ENCODE data around the gene RASD2. TPM values are rescaled to one million over a fixed set of nuclear protein-coding genes. Genes with fewer than 3 reads are reported as not detected.
A peak's percentile ranks its signal among the peaks of the same experiment; 100 is the strongest.

The RASD2 gene
- total RNA-seq, 1 experiment from 2014 or later: 0.76 TPM

DNA sequence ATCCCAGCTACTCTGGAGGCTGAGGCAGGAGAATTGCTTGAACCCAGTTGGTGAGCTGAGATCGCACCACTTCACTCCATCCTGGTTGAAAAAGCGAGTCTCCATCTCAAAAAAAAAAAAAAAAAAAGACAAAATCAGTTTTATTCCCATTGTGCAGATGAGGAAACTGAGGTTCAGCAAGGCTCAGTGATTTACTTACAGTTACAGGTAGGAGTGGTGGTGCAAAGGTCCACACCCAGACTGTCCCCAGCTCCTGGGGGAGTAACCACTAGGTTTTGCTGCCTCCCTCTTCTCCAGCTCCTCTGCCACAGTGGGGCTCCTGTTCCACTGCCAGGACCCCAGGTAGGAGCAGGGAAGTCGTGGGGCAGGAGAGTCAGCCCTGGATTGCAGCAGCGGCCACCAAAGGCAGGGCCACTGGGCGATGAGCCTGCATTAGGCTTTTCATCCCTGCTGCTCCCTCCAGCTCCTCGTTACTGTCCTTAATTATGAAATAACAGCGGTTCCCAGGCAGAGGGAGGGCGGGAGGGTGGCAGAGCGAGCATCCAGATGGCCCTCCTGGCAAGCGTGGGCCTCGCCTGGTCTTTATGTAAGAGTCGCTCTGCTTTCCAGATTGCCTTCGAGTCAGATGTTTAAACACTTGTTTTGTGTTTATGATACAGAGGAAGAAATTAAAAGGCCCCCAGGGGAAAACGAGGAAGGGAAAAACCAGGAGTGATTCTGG, 15.5 kb upstream of the RASD2 start:
- Histone ChIP-seq H3K36me3 (replicated peaks; ENCODE audit: control insufficient read depth, insufficient read depth, low read length) (no peaks in the 10 kb centered on the region), H3K27me3 (ENCODE audit: control insufficient read depth, insufficient read depth, low read length) (peaks cover 2% of the 10 kb centered on the region; the same call in 1 of the 2 replicates), H3K4me3 (ENCODE audit: insufficient read depth, low read depth, low read length) (no peak overlapping the region)
- DNase-seq: no peak

DNA sequence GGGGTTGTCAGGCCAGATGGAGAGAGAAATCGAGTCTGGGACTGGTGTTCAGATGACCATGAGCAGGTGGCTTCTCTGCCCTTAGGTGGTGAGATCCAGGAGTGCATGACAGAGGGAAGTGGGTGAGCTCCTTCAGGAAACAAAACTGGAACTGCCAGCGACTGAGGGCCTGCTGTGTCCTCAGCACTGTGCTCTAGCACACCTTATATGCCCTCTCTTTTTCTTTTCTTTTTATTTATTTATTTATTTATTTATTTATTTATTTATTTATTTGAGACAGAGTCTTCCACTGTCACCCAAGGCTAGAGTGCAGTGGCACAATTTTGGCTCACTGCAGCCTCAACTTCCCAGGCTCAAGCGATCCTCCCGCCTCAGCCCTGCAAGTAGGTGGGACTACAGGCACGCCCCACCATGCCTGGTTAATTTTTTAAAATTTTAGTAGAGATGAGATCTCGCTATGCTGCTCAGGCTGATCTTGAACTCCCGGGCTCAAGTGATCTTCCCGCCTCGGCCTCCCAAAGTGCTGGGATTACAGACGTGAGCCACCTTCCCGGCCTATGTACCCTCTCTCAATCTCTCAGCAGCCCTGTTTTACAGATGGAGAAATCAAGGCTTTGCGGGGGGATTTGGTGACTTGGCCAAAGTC, 14.8 kb upstream of the RASD2 start:
- Histone ChIP-seq H3K36me3 (replicated peaks; ENCODE audit: control insufficient read depth, insufficient read depth, low read length) (no peaks in the 10 kb centered on the region), H3K4me3 (ENCODE audit: insufficient read depth, low read depth, low read length) (no peak overlapping the region), H3K27me3 (ENCODE audit: control insufficient read depth, insufficient read depth, low read length) (peaks cover 2% of the 10 kb centered on the region; the same call in 1 of the 2 replicates)
- DNase-seq: no peak

DNA sequence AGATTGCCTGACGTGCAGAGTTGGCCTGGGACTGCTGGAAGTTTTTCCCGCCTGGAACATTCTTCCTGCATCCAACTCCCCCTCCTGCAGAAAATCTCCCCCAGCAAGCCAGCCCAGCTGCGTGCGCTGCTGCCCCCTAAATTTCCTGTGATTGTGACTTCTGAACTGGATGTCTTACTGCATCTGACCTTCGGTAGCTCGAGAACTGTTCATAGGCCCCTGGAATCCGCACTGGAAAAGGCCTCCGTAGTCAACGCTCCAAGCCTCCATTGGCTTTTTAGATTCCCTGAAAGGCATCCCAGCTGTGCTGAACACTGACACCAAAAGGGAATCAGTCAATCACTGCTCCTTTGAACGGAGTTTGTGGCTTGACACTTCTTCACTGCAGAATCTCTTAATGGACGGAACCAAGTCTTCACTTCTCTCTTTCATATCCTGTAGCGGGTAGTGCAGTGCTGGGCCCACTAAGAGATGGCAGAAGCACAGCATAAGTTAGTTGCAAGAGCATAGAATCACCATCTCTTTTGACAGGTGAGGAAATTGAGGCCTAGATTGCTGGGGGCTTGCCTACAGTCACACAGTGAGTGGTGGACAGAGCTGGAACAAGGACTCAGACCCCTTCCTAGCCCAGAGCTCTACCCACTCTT, 14.2 kb upstream of the RASD2 start:
- H3K27me3 ChIP-seq (ENCODE audit: control insufficient read depth, insufficient read depth, low read length): peaks cover 2% of the 10 kb centered on the region; the same call in 1 of the 2 replicates
- H3K36me3 ChIP-seq (replicated peaks; ENCODE audit: control insufficient read depth, insufficient read depth, low read length): no peaks in the 10 kb centered on the region
- H3K4me3 ChIP-seq (ENCODE audit: insufficient read depth, low read depth, low read length): no peak overlapping the region
- no peak for DNase-seq

DNA sequence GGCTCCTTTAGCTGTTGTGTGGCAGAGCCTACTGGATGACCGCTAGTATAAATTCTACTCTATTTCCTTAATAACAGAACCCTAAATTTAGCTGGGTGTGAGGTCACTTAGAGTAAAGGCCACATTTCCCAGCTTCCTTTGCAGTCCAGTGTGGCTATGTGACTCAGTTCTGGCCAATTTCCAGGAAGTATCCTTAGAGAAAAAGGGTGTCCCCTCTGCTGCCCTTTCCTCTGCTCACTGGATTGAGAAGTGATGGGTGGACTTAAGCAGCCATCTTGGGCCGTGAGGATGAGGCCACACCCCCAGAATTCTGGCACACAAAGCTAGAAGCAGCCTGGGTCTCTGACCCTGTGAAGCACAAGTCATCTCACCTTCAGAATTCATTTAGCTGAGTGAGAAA, 11.7 kb upstream of the RASD2 start:
- Histone ChIP-seq H3K27me3 (ENCODE audit: control insufficient read depth, insufficient read depth, low read length) (no peaks in the 10 kb centered on the region), H3K36me3 (replicated peaks; ENCODE audit: control insufficient read depth, insufficient read depth, low read length) (no peaks in the 10 kb centered on the region), H3K4me3 (ENCODE audit: insufficient read depth, low read depth, low read length) (no peak overlapping the region)
- DNase-seq: no peak

GRCh38 chr22:35530700-35531099, 9.9 kb upstream of the RASD2 start:
- Histone ChIP-seq H3K27me3 (ENCODE audit: control insufficient read depth, insufficient read depth, low read length) (no peaks in the 10 kb centered on the region), H3K4me3 (ENCODE audit: insufficient read depth, low read depth, low read length) (no peak overlapping the region), H3K36me3 (replicated peaks; ENCODE audit: control insufficient read depth, insufficient read depth, low read length) (no peaks in the 10 kb centered on the region)
- DNase-seq: no peak

- no peak overlapping the region for H3K4me3 ChIP-seq (ENCODE audit: insufficient read depth, low read depth, low read length)
- no peaks in the 10 kb centered on the region for H3K36me3 ChIP-seq (replicated peaks; ENCODE audit: control insufficient read depth, insufficient read depth, low read length)
- H3K27me3 ChIP-seq (ENCODE audit: control insufficient read depth, insufficient read depth, low read length): no peaks in the 10 kb centered on the region
- no peak for DNase-seq
Measured at GRCh38 chr22:35531202-35531601, 9.4 kb upstream of the RASD2 start.

DNA sequence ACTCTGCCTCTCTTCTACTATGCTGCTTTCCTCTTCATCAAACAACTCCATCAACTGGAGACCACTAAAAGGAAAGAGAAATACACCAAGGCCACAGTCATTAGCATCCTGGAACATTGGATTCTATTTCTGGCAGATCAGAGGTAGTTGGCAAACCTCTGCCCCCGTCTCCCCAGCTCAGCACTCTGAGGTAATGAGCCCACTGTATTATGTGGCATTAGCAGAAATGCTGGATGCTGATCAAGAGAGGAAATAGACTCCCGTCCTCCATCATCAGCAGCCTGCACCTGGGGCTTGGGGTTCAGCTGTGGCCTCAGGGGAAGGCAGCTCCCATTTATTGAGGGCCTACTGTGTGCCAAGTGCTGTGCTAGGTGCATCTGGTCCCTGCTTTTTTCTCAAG, 9.0 kb upstream of the RASD2 start:
- Histone ChIP-seq H3K4me3 (ENCODE audit: insufficient read depth, low read depth, low read length) (no peak overlapping the region), H3K36me3 (replicated peaks; ENCODE audit: control insufficient read depth, insufficient read depth, low read length) (no peaks in the 10 kb centered on the region), H3K27me3 (ENCODE audit: control insufficient read depth, insufficient read depth, low read length) (no peaks in the 10 kb centered on the region)
- DNase-seq: no peak

DNA sequence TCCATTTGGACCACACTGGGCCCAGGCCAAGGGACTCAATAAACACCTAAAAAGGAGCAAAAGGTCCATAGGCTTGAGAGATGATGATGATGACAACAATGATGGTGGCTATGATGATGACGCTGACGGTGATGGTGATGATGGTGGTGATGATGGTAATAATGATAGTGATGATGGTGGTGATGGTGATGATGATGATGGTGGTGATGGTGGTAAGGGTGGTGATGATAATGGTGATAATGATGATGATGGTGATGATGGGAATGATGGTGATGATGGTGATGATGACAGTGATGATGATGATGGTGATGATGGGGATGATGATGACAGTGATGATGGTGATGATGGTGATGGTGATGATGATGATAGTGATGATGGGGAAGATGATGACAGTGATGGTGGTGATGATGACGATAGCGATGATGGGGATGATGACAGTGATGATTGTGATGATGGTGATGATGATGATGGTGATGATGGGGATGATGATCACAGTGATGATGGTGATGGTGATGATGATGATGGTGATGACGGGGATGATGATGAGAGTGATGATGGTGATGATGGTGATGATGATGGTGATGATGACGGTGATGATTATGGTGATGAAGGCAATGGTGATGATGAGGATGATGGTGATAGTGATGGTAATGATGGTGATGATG, 7.1 kb upstream of the RASD2 start:
- H3K4me3 ChIP-seq (ENCODE audit: insufficient read depth, low read depth, low read length): no peak overlapping the region
- DNase-seq: no peak
- H3K36me3 ChIP-seq (replicated peaks; ENCODE audit: control insufficient read depth, insufficient read depth, low read length): no peaks in the 10 kb centered on the region
- peaks cover 3% of the 10 kb centered on the region; the same call in 1 of the 2 replicates for H3K27me3 ChIP-seq (ENCODE audit: control insufficient read depth, insufficient read depth, low read length)

DNA sequence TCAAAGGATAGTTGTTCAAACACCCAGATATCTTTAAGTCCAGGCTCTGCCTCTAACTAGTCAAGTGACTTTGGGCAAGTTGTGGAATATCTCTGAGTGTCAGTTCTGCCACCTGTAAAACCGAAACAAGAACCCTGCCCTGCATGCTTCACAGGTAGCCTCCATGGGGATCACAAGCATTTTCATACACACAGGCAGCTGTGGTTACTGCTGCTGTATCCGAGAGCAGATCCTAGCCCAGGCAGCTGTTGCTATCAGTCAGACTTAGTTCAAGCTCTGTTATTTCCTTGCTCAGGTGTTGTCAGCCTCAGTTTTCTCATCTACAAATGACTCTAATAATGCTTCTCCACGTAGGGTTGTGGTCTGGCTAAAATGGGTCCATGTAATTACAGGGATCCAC, 6.5 kb upstream of the RASD2 start:
- no peak overlapping the region for H3K4me3 ChIP-seq (ENCODE audit: insufficient read depth, low read depth, low read length)
- H3K36me3 ChIP-seq (replicated peaks; ENCODE audit: control insufficient read depth, insufficient read depth, low read length): no peaks in the 10 kb centered on the region
- no peak for DNase-seq
- H3K27me3 ChIP-seq (ENCODE audit: control insufficient read depth, insufficient read depth, low read length): peaks cover 6% of the 10 kb centered on the region

DNA sequence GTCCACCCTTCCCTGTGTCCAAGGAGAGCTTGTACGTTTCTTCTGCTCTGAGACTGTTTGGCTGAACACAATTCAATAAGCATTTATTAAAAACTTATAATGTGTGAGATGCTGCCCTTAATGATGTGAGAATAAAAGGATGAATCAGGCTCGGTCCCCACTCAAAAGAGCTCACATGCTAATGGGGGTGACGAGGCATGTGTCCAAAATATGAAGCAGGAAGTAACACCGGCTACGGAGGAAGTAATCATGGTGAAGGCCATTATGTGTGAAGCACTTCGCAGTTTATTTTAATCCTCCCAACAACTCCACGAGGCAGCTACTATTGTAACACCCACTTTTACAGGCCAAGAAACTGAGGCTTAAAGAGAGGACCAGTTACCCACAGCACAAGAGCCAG, 3.4 kb upstream of the RASD2 start:
- DNase-seq: no peak
- no peak overlapping the region for H3K4me3 ChIP-seq (ENCODE audit: insufficient read depth, low read depth, low read length)
- H3K27me3 ChIP-seq (ENCODE audit: control insufficient read depth, insufficient read depth, low read length): peaks cover 31% of the 10 kb centered on the region
- no peaks in the 10 kb centered on the region for H3K36me3 ChIP-seq (replicated peaks; ENCODE audit: control insufficient read depth, insufficient read depth, low read length)

GRCh38 chr22:35538801-35539321, 1.8 kb upstream of the RASD2 start:
- DNase-seq: peak; percentile 84
- peaks cover 37% of the 10 kb centered on the region for H3K27me3 ChIP-seq (ENCODE audit: control insufficient read depth, insufficient read depth, low read length)
- no peaks in the 10 kb centered on the region for H3K36me3 ChIP-seq (replicated peaks; ENCODE audit: control insufficient read depth, insufficient read depth, low read length)
- H3K4me3 ChIP-seq (ENCODE audit: insufficient read depth, low read depth, low read length): no peak overlapping the region

DNA sequence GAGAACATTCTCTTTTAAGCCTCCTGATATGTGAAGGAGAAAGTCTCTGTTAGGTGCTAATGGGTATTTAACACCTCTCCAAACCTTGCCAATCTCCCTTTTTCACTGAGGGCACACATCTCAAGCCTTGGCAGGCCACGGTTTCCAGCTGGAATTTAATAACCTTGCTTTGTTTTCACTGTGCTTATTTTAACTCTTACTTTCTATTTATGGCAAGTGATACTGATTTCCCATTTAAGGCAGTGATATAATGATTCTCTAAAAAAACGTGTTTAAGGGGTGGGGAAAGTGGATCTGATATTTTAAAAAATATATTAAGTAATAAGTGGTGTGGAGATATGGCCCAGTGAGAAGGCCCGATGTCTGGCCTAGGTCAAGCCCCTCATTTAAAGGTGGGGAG, 1.1 kb upstream of the RASD2 start:
- no peak for DNase-seq
- H3K36me3 ChIP-seq (replicated peaks; ENCODE audit: control insufficient read depth, insufficient read depth, low read length): no peaks in the 10 kb centered on the region
- H3K27me3 ChIP-seq (ENCODE audit: control insufficient read depth, insufficient read depth, low read length): peaks cover 37% of the 10 kb centered on the region
- peak overlapping the region; percentile 51 for H3K4me3 ChIP-seq (ENCODE audit: insufficient read depth, low read depth, low read length)

DNA sequence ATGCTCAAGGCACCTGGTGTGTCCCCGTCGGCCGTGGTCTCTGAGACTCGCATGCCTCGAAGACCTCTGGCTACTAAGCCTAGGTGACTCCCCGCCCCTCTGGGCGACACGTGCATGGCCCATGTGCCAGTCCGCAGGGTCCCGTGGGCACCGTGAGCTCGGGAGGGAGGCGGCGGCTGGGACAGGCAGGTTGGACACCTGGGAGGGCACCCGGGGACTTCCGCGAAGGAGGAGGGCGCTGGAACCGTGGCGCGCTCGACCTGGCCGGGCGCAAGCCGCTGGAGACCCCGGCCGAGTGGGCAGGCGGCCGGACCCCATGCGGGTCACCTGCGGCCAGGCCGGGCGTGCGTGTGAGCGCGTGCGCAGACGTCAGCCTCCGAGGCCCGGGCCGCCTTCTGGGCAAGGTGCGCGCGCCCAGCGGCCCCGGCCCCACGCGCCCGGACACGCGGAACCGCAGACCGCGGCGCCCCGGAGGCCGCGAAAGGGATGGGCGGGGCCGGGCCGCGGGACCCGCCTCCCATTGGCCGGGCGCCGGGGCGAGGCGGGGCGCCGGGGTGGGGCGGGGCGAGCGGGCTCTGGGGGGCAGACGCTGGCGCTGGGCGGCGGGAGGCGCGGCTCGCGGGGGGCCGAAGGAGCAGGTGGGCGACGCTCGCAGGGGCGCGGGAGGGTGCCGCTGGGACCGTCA, 579 bp upstream of the RASD2 start:
- Histone ChIP-seq H3K4me3 (ENCODE audit: insufficient read depth, low read depth, low read length) (peak overlapping the region; percentile 63), H3K27me3 (ENCODE audit: control insufficient read depth, insufficient read depth, low read length) (peaks cover 37% of the 10 kb centered on the region), H3K36me3 (replicated peaks; ENCODE audit: control insufficient read depth, insufficient read depth, low read length) (no peaks in the 10 kb centered on the region)
- peak; percentile 98 for DNase-seq

DNA sequence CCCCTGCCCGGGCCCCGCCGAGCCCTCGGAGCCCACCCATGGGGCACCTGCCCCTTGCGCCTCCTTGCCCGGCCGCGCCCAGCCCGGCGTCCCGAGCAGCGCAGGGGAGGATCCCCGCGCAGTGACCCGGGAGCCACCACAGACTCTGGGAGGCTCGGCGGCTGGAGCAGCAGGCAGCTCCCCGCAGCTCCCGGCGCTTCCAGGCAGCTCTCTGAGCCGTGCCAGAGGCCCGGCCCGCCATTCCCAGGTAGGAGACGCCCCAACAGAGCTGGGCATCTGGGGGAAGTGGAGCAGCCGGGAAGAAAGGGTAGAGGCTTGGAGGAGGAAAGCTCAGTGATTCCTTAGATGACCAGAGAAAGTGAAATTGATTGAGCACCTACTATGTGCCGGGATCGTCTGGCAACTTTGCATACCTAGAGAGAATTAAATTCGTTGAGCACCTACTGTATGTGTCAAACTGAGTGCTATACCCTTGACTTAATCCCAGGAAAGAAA, 670 bp downstream of the RASD2 start:
- Histone ChIP-seq H3K27me3 (ENCODE audit: control insufficient read depth, insufficient read depth, low read length) (peaks cover 37% of the 10 kb centered on the region), H3K36me3 (replicated peaks; ENCODE audit: control insufficient read depth, insufficient read depth, low read length) (no peaks in the 10 kb centered on the region), H3K4me3 (ENCODE audit: insufficient read depth, low read depth, low read length) (peak overlapping the region; percentile 63)
- DNase-seq: peak; percentile 84

All from H7 (cell line).